IPS-18c (cell line): ENCODE measurements around the gene NDUFB2.
"Not testable (repeated sequence)": the region's sequence is repeated elsewhere in the genome, so short reads cannot be mapped to it uniquely, and the experiment has no call there.

Experiments used
- H3K4me3 ChIP-seq: 2 replicates; pipeline ENCODE4 v1.7.0; 2013; ENCODE audit warnings: low read depth, mild to moderate bottlenecking, low read length, moderate library complexity; ENCODE audit not compliant: insufficient read depth
- H3K9me3 ChIP-seq: one replicate; pipeline ENCODE4 v1.6.1; 2013; ENCODE audit warnings: mild to moderate bottlenecking, low read length, moderate library complexity; ENCODE audit not compliant: control insufficient read depth, insufficient read depth

The NDUFB2 gene

GRCh38 chr7:140669862-140670261, 26.6 kb upstream of the NDUFB2 start:
- H3K4me3 ChIP-seq, H3K9me3 ChIP-seq: not testable (repeated sequence)

- no peaks in the 10 kb centered on the region for H3K9me3 ChIP-seq
- H3K4me3 ChIP-seq, result no peak overlapping the region
Measured at GRCh38 chr7:140670343-140670935, 26.1 kb upstream of the NDUFB2 start.

- peak overlapping the region; percentile 35; the same call in 1 of the 2 replicates for H3K4me3 ChIP-seq
Measured at GRCh38 chr7:140671966-140672365, 24.5 kb upstream of the NDUFB2 start.

GRCh38 chr7:140672382-140673062, 24.0 kb upstream of the NDUFB2 start, which contains the start of gene ADCK2:
TSS of gene ADCK2 (plus strand) at chr7:140672945. CDS start at chr7:140673331, 386 bp downstream.
- Histone ChIP-seq H3K4me3 (peak within 1 kb of the TSS; percentile 66), H3K9me3 (no peaks in the 10 kb centered on the region)

More at GRCh38 chr7:140671966-140672365, 24.5 kb upstream of the NDUFB2 start:
- H3K9me3 ChIP-seq, result no peaks in the 10 kb centered on the region

GRCh38 chr7:140673063-140673773, 23.3 kb upstream of the NDUFB2 start:
- Histone ChIP-seq H3K9me3 (no peaks in the 10 kb centered on the region), H3K4me3 (peak overlapping the region; percentile 66)

- no peaks in the 10 kb centered on the region for H3K9me3 ChIP-seq
- peak overlapping the region; percentile 66 for H3K4me3 ChIP-seq
Measured at GRCh38 chr7:140673774-140674155, 22.7 kb upstream of the NDUFB2 start.

GRCh38 chr7:140674356-140674800, 22.1 kb upstream of the NDUFB2 start:
- Histone ChIP-seq H3K4me3 (no peak overlapping the region), H3K9me3 (no peaks in the 10 kb centered on the region)

GRCh38 chr7:140674899-140675701, 21.4 kb upstream of the NDUFB2 start:
- Histone ChIP-seq H3K4me3 (no peak overlapping the region), H3K9me3 (no peaks in the 10 kb centered on the region)

- Histone ChIP-seq H3K9me3 (no peaks in the 10 kb centered on the region), H3K4me3 (no peak overlapping the region)
Measured at GRCh38 chr7:140675726-140676125, 20.8 kb upstream of the NDUFB2 start.

- no peaks in the 10 kb centered on the region for H3K9me3 ChIP-seq
- no peak overlapping the region for H3K4me3 ChIP-seq
Measured at GRCh38 chr7:140676306-140676705, 20.2 kb upstream of the NDUFB2 start.

- not testable (repeated sequence) for H3K9me3 ChIP-seq, H3K4me3 ChIP-seq
Measured at GRCh38 chr7:140676956-140677355, 19.6 kb upstream of the NDUFB2 start.

GRCh38 chr7:140677496-140677895, 19.0 kb upstream of the NDUFB2 start:
- no peaks in the 10 kb centered on the region for H3K9me3 ChIP-seq
- no peak overlapping the region for H3K4me3 ChIP-seq

GRCh38 chr7:140678081-140678815, 18.3 kb upstream of the NDUFB2 start:
- H3K4me3 ChIP-seq, result no peak overlapping the region
- H3K9me3 ChIP-seq, result no peaks in the 10 kb centered on the region

GRCh38 chr7:140678816-140679130, 17.7 kb upstream of the NDUFB2 start:
- H3K4me3 ChIP-seq, result no peak overlapping the region

GRCh38 chr7:140679186-140679585, 17.3 kb upstream of the NDUFB2 start:
- Histone ChIP-seq H3K9me3 (no peaks in the 10 kb centered on the region), H3K4me3 (no peak overlapping the region)

More at GRCh38 chr7:140678816-140679130, 17.7 kb upstream of the NDUFB2 start:
- no peaks in the 10 kb centered on the region for H3K9me3 ChIP-seq

GRCh38 chr7:140680886-140681285, 15.6 kb upstream of the NDUFB2 start:
- Histone ChIP-seq H3K9me3 (no peaks in the 10 kb centered on the region), H3K4me3 (no peak overlapping the region)

- H3K4me3 ChIP-seq, result no peak overlapping the region
Measured at GRCh38 chr7:140681766-140682165, 14.7 kb upstream of the NDUFB2 start.

More at GRCh38 chr7:140681766-140682165, 14.7 kb upstream of the NDUFB2 start:
- no peaks in the 10 kb centered on the region for H3K9me3 ChIP-seq
